Measurements from ENCODE around the gene LRMDA.

GRCh38 chr10:76555067-76555670, 1123.7 kb downstream of the LRMDA start:
- TF ChIP-seq CTCF (conservative IDR thresholded peaks at IDR 0.05; ENCODE audit: low read length) (no peak), EZH2phosphoT487 (IDR thresholded peaks at IDR 0.05; ENCODE audit: borderline replicate concordance, low read depth, low read length) (no peak)

Data from OCI-LY7 (cell line).